HepG2 (cell line): ENCODE data around the gene GGA3. TPM values are rescaled to one million over a fixed set of nuclear protein-coding genes. Genes with fewer than 3 reads are reported as not detected.

ENCODE experiments used
- BORCS8-MEF2B ChIP-seq: sonication (generic); formaldehyde crosslinking; IDR thresholded peaks from 2 replicates; pipeline ENCODE4 v1.8.0; 2022; ENCODE audit warnings: mild to moderate bottlenecking, missing genetic modification reagents
- CBX2 ChIP-seq, 2 experiments: fragments of 200-600 bp in 1 of 2; sonication (generic); formaldehyde crosslinking in 1 of 2; IDR thresholded peaks; 2 replicates each; pipeline versions ENCODE4 v1.7.0 to v1.8.1; 2018 to 2022; ENCODE audit warnings: low read depth in 2 of 2, low read length in 1 of 2, mild to moderate bottlenecking in 1 of 2, missing genetic modification reagents in 1 of 2
- CBX5 ChIP-seq: sonication (generic); formaldehyde crosslinking; IDR thresholded peaks from 2 replicates; pipeline ENCODE4 v1.4.0; 2020; ENCODE audit warnings: missing genetic modification reagents, borderline replicate concordance
- CEBPB ChIP-seq: IDR thresholded peaks from 2 replicates; pipeline ENCODE4 v1.6.1; 2011; ENCODE audit warnings: low read depth, low read length, improper control_type of control experiment, borderline replicate concordance
- CEBPG ChIP-seq: IDR thresholded peaks from 2 replicates; pipeline ENCODE4 v1.6.1; 2016
- EHMT2 ChIP-seq: fragments of 200-600 bp; sonication (generic); IDR thresholded peaks from 2 replicates; pipeline ENCODE4 v1.7.0; 2017; ENCODE audit warnings: antibody characterized with exemption, low read depth, low read length, borderline replicate concordance
- HNRNPUL1 ChIP-seq: fragments of 200-400 bp; formaldehyde crosslinking; IDR thresholded peaks from 2 replicates; pipeline ENCODE4 v1.6.1; 2017; ENCODE audit warnings: low read depth, mild to moderate bottlenecking, low read length, moderate library complexity
- HOXD1 ChIP-seq: sonication (generic); formaldehyde crosslinking; IDR thresholded peaks from 2 replicates; pipeline ENCODE4 v1.5.0; 2020; ENCODE audit warnings: missing genetic modification reagents
- MBD4 ChIP-seq: IDR thresholded peaks from 2 replicates; pipeline ENCODE4 v1.6.1; 2012; ENCODE audit warnings: low read length, inconsistent platforms, borderline replicate concordance
- MTF2 ChIP-seq: sonication (generic); formaldehyde crosslinking; IDR thresholded peaks from 2 replicates; pipeline ENCODE4 v1.5.0; 2020; ENCODE audit warnings: missing genetic modification reagents, borderline replicate concordance
- NR1H2 ChIP-seq: sonication (generic); formaldehyde crosslinking; IDR thresholded peaks from 2 replicates; pipeline ENCODE4 v1.8.1; 2022; ENCODE audit warnings: low read depth, missing genetic modification reagents, borderline replicate concordance
- ONECUT2 ChIP-seq: sonication (generic); formaldehyde crosslinking; IDR thresholded peaks from 2 replicates; pipeline ENCODE4 v1.4.0; 2020; ENCODE audit warnings: missing genetic modification reagents
- POLR2G ChIP-seq: fragments of 200-400 bp; formaldehyde crosslinking; IDR thresholded peaks from 2 replicates; pipeline ENCODE4 v1.6.1; 2018; ENCODE audit warnings: mild to moderate bottlenecking, low read depth, low read length, moderate library complexity
- PRPF4 ChIP-seq: fragments of 200-400 bp; formaldehyde crosslinking; IDR thresholded peaks from 2 replicates; pipeline ENCODE4 v1.6.1; 2016; ENCODE audit warnings: low read length, low read depth; ENCODE audit not compliant: poor library complexity, severe bottlenecking
- RFXAP ChIP-seq: sonication (generic); formaldehyde crosslinking; IDR thresholded peaks from 2 replicates; pipeline ENCODE4 v1.4.0; 2020; ENCODE audit warnings: missing genetic modification reagents, borderline replicate concordance
- SATB2 ChIP-seq: sonication (generic); formaldehyde crosslinking; IDR thresholded peaks from 2 replicates; pipeline ENCODE4 v1.5.0; 2020; ENCODE audit warnings: missing genetic modification reagents
- ZMYM2 ChIP-seq: sonication (generic); formaldehyde crosslinking; IDR thresholded peaks from 2 replicates; pipeline ENCODE4 v1.8.0; 2022; ENCODE audit warnings: mild to moderate bottlenecking, missing genetic modification reagents
- ZNF543 ChIP-seq: sonication (generic); formaldehyde crosslinking; IDR thresholded peaks from 2 replicates; pipeline ENCODE4 v1.4.0; 2020; ENCODE audit warnings: mild to moderate bottlenecking, missing genetic modification reagents
- ZNF703 ChIP-seq: sonication (generic); formaldehyde crosslinking; IDR thresholded peaks from 2 replicates; pipeline ENCODE4 v1.5.1; 2020; ENCODE audit warnings: missing genetic modification reagents, mild to moderate bottlenecking, moderate library complexity, borderline replicate concordance
- polyA plus RNA-seq, 8 experiments: library from polyadenylated mRNA; depleted of rRNA in 3 of 8; stranded (reverse) in 7 of 8; unstranded in 1 of 8; fragments of >200 nt; fragmentation: Illumina TruSeq in 4 of 8; extraction: Trizol in 4 of 8; gene quantifications; 2 replicates each; pipeline versions ENCODE4 v1.2.1 to v1.2.3, GENCODE V29; 2011 to 2016; ENCODE audit warnings: low read depth in 4 of 8, missing spikeins in 1 of 8, mixed read lengths in 1 of 8; ENCODE audit not compliant: insufficient read depth in 1 of 8
- total RNA-seq, 5 experiments: library from RNA; depleted of rRNA; stranded (reverse); fragments of >200 nt; fragmentation: Illumina TruSeq; extraction: Trizol; gene quantifications; 2 replicates each; pipeline ENCODE4 v1.2.3, GENCODE V29; 2016; ENCODE audit warnings: low read depth in 1 of 5
- TF ChIP-seq, protein P1 (sequence below): IDR thresholded peaks from 2 replicates; pipeline ENCODE4 v1.6.1; 2016; ENCODE audit warnings: low read depth, missing genetic modification reagents, missing compliant biosample characterization
- TF ChIP-seq, protein P2 (sequence below): sonication (generic); formaldehyde crosslinking; IDR thresholded peaks from 2 replicates; pipeline ENCODE4 v1.5.1; 2020; ENCODE audit warnings: mild to moderate bottlenecking, missing genetic modification reagents, moderate library complexity
- TF ChIP-seq, protein P3 (sequence below): sonication (generic); formaldehyde crosslinking; IDR thresholded peaks from 2 replicates; pipeline ENCODE4 v1.5.0; 2020; ENCODE audit warnings: missing genetic modification reagents

Gene GGA3
- total and polyA plus RNA-seq, 2 of the 13 experiments (the other 11 are each of a cell fraction or from before 2014, with no cell fraction given), result 28.4 to 43.7 TPM

DNA sequence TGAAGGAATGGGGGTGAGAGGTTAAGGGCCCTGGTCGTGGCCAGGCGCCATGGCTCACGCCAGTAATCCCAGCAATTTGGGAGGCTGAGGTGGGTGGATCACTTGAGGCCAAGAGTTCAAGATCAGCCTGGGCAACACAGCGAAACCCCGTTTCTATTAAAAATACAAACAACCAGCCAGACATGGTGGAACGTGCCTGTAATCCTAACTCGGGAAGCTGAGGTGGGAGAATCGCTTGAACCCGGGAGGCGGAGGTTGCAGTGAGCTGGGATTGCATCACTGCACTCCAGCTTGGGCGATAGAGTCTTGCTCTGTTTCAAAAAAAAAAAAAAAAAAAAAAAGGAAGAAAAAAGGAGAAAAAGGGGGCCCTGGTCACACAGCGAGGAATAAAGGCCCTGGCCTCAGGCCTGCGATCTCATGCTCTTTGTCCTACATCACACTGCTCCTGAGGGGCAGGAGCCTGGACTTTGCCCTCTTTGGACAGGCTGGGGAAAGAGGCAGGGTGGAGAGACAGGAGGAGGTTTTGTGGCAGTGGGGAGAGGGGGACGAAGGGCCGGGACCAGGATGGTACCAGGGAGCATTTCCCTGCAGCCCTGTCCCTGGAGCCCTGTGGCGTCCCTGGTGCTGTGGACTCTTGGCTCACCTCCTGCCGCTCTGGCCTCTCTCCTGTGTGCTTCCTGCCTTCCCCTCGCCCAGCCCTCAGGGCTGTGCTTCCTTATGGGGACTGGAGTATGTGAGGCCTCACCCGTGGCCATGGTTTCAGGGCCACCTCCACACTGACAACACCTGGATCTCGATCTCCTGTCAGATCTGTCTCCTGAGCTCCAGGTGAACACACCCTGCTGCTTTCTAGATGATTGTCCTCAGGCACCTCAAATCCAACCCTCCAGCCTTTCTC is 47.6 kb upstream of the GGA3 start (continued):
- TF ChIP-seq CBX5 (peak; percentile 49; the same call in 1 of the 2 replicates), MBD4 (no peak), HNRNPUL1 (no peak), RFXAP (peak; percentile 31; the same call in 1 of the 2 replicates), EHMT2 (peak; percentile 65; the same call in 1 of the 2 replicates), BORCS8-MEF2B (CRISPR knock-in tag) (no peak; the same call in 1 of the 2 replicates), NR1H2 (CRISPR knock-in tag) (no peak), SATB2 (CRISPR knock-in tag) (peak; percentile 71; the same call in 1 of the 2 replicates), PRPF4 (no peak), ONECUT2 (CRISPR knock-in tag) (no peak), CEBPB (peak; percentile 27; the same call in 1 of the 2 replicates), ZNF703 (no peak), ZMYM2 (CRISPR knock-in tag) (no peak; the same call in none of the 2 replicates), ZNF543 (CRISPR knock-in tag) (peak; percentile 90), CBX2 (IDR thresholded peaks at IDR 0.05; ENCODE audit: low read depth, low read length) (no peak), CBX2 (CRISPR knock-in tag; IDR thresholded peaks at IDR 0.05; ENCODE audit: low read depth) (peak; percentile 88; the same call in 1 of the 2 replicates), MTF2 (no peak), CEBPG (CRISPR knock-in tag) (peak; percentile 71), HOXD1 (CRISPR knock-in tag) (peak; percentile 34; the same call in 1 of the 2 replicates), POLR2G (peak; percentile 97)
- TF ChIP-seq, protein P1, sequence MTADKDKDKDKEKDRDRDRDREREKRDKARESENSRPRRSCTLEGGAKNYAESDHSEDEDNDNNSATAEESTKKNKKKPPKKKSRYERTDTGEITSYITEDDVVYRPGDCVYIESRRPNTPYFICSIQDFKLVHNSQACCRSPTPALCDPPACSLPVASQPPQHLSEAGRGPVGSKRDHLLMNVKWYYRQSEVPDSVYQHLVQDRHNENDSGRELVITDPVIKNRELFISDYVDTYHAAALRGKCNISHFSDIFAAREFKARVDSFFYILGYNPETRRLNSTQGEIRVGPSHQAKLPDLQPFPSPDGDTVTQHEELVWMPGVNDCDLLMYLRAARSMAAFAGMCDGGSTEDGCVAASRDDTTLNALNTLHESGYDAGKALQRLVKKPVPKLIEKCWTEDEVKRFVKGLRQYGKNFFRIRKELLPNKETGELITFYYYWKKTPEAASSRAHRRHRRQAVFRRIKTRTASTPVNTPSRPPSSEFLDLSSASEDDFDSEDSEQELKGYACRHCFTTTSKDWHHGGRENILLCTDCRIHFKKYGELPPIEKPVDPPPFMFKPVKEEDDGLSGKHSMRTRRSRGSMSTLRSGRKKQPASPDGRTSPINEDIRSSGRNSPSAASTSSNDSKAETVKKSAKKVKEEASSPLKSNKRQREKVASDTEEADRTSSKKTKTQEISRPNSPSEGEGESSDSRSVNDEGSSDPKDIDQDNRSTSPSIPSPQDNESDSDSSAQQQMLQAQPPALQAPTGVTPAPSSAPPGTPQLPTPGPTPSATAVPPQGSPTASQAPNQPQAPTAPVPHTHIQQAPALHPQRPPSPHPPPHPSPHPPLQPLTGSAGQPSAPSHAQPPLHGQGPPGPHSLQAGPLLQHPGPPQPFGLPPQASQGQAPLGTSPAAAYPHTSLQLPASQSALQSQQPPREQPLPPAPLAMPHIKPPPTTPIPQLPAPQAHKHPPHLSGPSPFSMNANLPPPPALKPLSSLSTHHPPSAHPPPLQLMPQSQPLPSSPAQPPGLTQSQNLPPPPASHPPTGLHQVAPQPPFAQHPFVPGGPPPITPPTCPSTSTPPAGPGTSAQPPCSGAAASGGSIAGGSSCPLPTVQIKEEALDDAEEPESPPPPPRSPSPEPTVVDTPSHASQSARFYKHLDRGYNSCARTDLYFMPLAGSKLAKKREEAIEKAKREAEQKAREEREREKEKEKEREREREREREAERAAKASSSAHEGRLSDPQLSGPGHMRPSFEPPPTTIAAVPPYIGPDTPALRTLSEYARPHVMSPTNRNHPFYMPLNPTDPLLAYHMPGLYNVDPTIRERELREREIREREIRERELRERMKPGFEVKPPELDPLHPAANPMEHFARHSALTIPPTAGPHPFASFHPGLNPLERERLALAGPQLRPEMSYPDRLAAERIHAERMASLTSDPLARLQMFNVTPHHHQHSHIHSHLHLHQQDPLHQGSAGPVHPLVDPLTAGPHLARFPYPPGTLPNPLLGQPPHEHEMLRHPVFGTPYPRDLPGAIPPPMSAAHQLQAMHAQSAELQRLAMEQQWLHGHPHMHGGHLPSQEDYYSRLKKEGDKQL (CRISPR knock-in tag), result no peak
- TF ChIP-seq, protein P2, sequence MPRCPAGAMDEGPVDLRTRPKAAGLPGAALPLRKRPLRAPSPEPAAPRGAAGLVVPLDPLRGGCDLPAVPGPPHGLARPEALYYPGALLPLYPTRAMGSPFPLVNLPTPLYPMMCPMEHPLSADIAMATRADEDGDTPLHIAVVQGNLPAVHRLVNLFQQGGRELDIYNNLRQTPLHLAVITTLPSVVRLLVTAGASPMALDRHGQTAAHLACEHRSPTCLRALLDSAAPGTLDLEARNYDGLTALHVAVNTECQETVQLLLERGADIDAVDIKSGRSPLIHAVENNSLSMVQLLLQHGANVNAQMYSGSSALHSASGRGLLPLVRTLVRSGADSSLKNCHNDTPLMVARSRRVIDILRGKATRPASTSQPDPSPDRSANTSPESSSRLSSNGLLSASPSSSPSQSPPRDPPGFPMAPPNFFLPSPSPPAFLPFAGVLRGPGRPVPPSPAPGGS, result peak; percentile 79
- TF ChIP-seq, protein P3, sequence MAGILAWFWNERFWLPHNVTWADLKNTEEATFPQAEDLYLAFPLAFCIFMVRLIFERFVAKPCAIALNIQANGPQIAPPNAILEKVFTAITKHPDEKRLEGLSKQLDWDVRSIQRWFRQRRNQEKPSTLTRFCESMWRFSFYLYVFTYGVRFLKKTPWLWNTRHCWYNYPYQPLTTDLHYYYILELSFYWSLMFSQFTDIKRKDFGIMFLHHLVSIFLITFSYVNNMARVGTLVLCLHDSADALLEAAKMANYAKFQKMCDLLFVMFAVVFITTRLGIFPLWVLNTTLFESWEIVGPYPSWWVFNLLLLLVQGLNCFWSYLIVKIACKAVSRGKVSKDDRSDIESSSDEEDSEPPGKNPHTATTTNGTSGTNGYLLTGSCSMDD (CRISPR knock-in tag), result no peak
